Measurements from ENCODE around the gene EIF1AD. TPM values are rescaled to one million over a fixed set of nuclear protein-coding genes. Genes with fewer than 3 reads are reported as not detected.

Gene EIF1AD, protein sequence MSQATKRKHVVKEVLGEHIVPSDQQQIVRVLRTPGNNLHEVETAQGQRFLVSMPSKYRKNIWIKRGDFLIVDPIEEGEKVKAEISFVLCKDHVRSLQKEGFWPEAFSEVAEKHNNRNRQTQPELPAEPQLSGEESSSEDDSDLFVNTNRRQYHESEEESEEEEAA
- 41.2 to 48.0 TPM (median 43.0 TPM) in 5 replicates for total RNA-seq (2022; extraction: Qiagen RNA extraction; ENCODE audit: low read depth)

DNA sequence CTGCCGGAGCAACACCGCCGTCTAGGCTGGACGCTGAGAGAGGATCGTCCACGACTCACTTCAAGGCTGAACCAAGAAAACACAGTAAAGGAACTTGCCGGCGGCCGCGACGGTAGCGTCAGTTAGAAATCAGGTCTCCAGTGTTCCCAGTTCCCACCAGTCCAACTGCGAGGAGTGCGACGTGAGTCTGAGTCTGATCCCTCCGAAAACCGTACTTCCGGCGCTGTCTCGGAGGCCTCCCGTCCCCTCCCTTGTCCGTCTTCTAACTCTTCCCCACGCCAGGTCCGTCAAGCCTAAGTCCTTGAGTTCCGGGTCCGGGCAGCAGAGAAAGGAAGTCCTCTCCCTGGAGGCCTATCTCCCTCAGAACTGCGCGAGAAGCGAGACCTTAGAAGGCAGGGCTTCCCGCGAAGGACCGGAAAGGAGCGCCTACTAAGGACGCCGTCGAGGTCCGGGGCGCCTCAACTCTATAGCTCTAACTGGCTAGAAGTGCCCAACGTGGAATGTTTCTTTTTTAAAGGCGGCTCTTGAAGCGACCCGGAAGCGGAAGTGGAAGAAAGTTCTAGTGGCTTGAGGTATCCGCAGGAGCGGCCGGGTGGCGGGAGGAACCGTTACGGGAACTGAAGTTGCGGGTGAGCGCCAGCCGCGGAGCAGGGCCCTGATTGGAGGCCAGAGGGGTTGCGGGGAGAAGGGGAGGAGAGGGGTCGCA is at the start of gene EIF1AD, which contains the start of gene BANF1:
TSS of gene EIF1AD (minus strand) at position 216 of the 706 bp plus-strand sequence. CDS start 1,768 bp downstream, outside the sequence.
TSS of gene BANF1 (plus strand) at position 562 of the 706 bp plus-strand sequence. CDS start 748 bp downstream, outside the sequence.

GRCh38 chr11:66048547-66049323 is 46.8 kb upstream of the EIF1AD start, which contains the start of gene GAL3ST3:
TSS of gene GAL3ST3 (minus strand) at chr11:66049161. CDS start at chr11:66045415, 3,746 bp downstream.

GRCh38 chr11:66026017-66026529 is 24.1 kb upstream of the EIF1AD start, which contains the start of gene CATSPER1:
TSS of gene CATSPER1 (minus strand) at chr11:66026479. CDS start at chr11:66026379, 100 bp downstream.

GRCh38 chr11:66011785-66012303 is 9.9 kb upstream of the EIF1AD start, which contains the start of gene CST6:
TSS of gene CST6 (plus strand) at chr11:66012008. CDS start at chr11:66012045, 37 bp downstream.

DNA sequence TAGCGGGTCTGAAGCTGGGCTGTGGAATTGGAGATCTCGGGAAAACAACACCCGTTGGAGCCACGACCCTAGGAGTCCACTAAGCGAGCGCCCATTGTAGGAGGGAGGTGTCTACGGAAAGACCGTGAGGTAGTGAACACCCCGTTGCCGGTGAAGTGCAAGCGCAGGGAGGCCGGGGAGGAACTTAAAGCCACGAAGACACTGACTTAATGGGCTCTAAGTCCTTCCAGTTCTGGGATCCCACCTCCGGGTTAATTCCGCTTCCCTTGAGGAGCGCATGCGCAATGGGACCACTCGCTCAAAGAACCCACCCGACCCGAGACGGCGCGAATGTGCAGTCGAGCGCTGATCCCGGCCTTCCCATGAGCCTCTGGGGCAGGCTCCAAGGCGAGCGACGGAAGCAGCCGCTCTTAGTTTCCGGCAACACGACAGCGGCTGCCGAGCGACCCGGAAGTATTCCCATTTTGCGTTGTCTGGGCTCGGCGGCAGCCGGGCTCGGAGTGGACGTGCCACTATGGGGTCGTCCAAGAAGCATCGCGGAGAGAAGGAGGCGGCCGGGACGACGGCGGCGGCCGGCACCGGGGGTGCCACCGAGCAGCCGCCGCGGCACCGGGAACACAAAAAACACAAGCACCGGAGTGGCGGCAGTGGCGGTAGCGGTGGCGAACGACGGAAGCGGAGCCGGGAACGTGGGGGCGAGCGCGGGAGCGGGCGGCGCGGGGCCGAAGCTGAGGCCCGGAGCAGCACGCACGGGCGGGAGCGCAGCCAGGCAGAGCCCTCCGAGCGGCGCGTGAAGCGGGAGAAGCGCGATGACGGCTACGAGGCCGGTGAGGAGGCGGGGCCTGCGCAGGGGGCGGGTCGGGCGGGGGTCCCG is 40.5 kb downstream of the EIF1AD start, which contains the start of gene SART1:
TSS of gene SART1 (plus strand) at position 468 of the 874 bp plus-strand sequence. CDS start at position 515, 47 bp downstream.

Other genes starting within 250 kb of the EIF1AD start
- gene AP5B1, start 221.2 kb downstream of the EIF1AD start, total RNA-seq (2022; extraction: Qiagen RNA extraction; ENCODE audit: low read depth), result 10.0 to 13.8 TPM (median 11.8 TPM) in 5 replicates
- gene OVOL1, start 215.1 kb downstream of the EIF1AD start, total RNA-seq (2022; extraction: Qiagen RNA extraction; ENCODE audit: low read depth), result 0.02 to 0.08 TPM (median 0.02 TPM) in 3 of 5 replicates, not detected in the others
- gene SNX32, start 168.2 kb downstream of the EIF1AD start, total RNA-seq (2022; extraction: Qiagen RNA extraction; ENCODE audit: low read depth), result 0.06 to 0.14 TPM (median 0.11 TPM) in 4 of 5 replicates, not detected in the other
- gene CFL1, start 144.0 kb downstream of the EIF1AD start, total RNA-seq (2022; extraction: Qiagen RNA extraction; ENCODE audit: low read depth), result 2,114 to 2,300 TPM (median 2,193 TPM) in 5 replicates
- 24.8 to 34.5 TPM (median 33.9 TPM) in 5 replicates for gene MUS81, start 141.7 kb downstream of the EIF1AD start, total RNA-seq (2022; extraction: Qiagen RNA extraction; ENCODE audit: low read depth)
- gene EFEMP2, start 129.4 kb downstream of the EIF1AD start, total RNA-seq (2022; extraction: Qiagen RNA extraction; ENCODE audit: low read depth), result 0.67 to 2.1 TPM (median 1.4 TPM) in 5 replicates
- gene CTSW, start 122.3 kb downstream of the EIF1AD start, total RNA-seq (2022; extraction: Qiagen RNA extraction; ENCODE audit: low read depth), result 0.09 TPM in 1 of 5 replicates, not detected in the others
- gene FIBP, start 113.7 kb downstream of the EIF1AD start, total RNA-seq (2022; extraction: Qiagen RNA extraction; ENCODE audit: low read depth), result 74.2 to 92.5 TPM (median 85.4 TPM) in 5 replicates
- gene CCDC85B, start 111.5 kb downstream of the EIF1AD start, total RNA-seq (2022; extraction: Qiagen RNA extraction; ENCODE audit: low read depth), result 21.7 to 51.3 TPM (median 42.0 TPM) in 5 replicates
- 176 to 296 TPM (median 205 TPM) in 5 replicates for gene FOSL1, start 101.8 kb downstream of the EIF1AD start, total RNA-seq (2022; extraction: Qiagen RNA extraction; ENCODE audit: low read depth)
- gene C11orf68, start 83.1 kb downstream of the EIF1AD start, total RNA-seq (2022; extraction: Qiagen RNA extraction; ENCODE audit: low read depth), result 58.3 to 75.5 TPM (median 60.6 TPM) in 5 replicates
- gene DRAP1, start 82.7 kb downstream of the EIF1AD start, total RNA-seq (2022; extraction: Qiagen RNA extraction; ENCODE audit: low read depth), result 204 to 286 TPM (median 228 TPM) in 5 replicates
- gene TSGA10IP, start 56.7 kb downstream of the EIF1AD start, total RNA-seq (2022; extraction: Qiagen RNA extraction; ENCODE audit: low read depth), result not detected in 5 replicates
- gene SART1, start 40.4 kb downstream of the EIF1AD start, total RNA-seq (2022; extraction: Qiagen RNA extraction; ENCODE audit: low read depth), result 43.7 to 71.8 TPM (median 59.1 TPM) in 5 replicates
- 374 to 484 TPM (median 463 TPM) in 5 replicates for gene BANF1, start 346 bp upstream of the EIF1AD start, total RNA-seq (2022; extraction: Qiagen RNA extraction; ENCODE audit: low read depth)
- not detected in 5 replicates for gene CST6, start 9.9 kb upstream of the EIF1AD start, total RNA-seq (2022; extraction: Qiagen RNA extraction; ENCODE audit: low read depth)
- gene CATSPER1, start 24.3 kb upstream of the EIF1AD start, total RNA-seq (2022; extraction: Qiagen RNA extraction; ENCODE audit: low read depth), result 0.53 to 2.1 TPM (median 1.5 TPM) in 5 replicates
- not detected in 5 replicates for gene GAL3ST3, start 47.0 kb upstream of the EIF1AD start, total RNA-seq (2022; extraction: Qiagen RNA extraction; ENCODE audit: low read depth)
- 168 to 185 TPM (median 175 TPM) in 5 replicates for gene SF3B2, start 50.2 kb upstream of the EIF1AD start, total RNA-seq (2022; extraction: Qiagen RNA extraction; ENCODE audit: low read depth)
- 49.5 to 72.3 TPM (median 60.7 TPM) in 5 replicates for gene PACS1, start 68.1 kb upstream of the EIF1AD start, total RNA-seq (2022; extraction: Qiagen RNA extraction; ENCODE audit: low read depth)